ENCODE results near the gene CDKN2B-AS1.

Gene CDKN2B-AS1

GRCh38 chr9:22067196-22067595, 72.6 kb downstream of the CDKN2B-AS1 start:
- no peaks in the 10 kb centered on the region for H3K4me1 ChIP-seq (ENCODE audit: control insufficient read depth in 1 of 2, insufficient read depth in 2 of 2, low read length in 2 of 2)
- H3K18ac ChIP-seq (ENCODE audit: low read length), result no peak overlapping the region
- no peak overlapping the region for H4K12ac ChIP-seq (ENCODE audit: low read depth, low read length)
- no peak overlapping the region for H3K14ac ChIP-seq (ENCODE audit: low read length)
- H2BK5ac ChIP-seq (ENCODE audit: low read depth, low read length, poor library complexity), result no peak overlapping the region
- H3K4ac ChIP-seq (ENCODE audit: low read depth, low read length), result no peak overlapping the region
- H3K27me3 ChIP-seq (ENCODE audit: insufficient read depth, low read length), result no peaks in the 10 kb centered on the region
- H2AFZ ChIP-seq (ENCODE audit: insufficient read depth, low read length, poor library complexity), result no peak overlapping the region
- no peak overlapping the region for H4K8ac ChIP-seq (ENCODE audit: low read depth, low read length)
- H3K4me2 ChIP-seq (ENCODE audit: low read length), result no peak overlapping the region
- H3K9me3 ChIP-seq (ENCODE audit: insufficient read depth, low read depth, low read length), result no peaks in the 10 kb centered on the region
- H3K9ac ChIP-seq (ENCODE audit: low read length), result no peak overlapping the region
- no peak overlapping the region for H4K91ac ChIP-seq (ENCODE audit: low read depth, low read length)
- no peaks in the 10 kb centered on the region for H3K36me3 ChIP-seq (ENCODE audit: control insufficient read depth in 1 of 2, insufficient read depth in 2 of 2, low read length in 2 of 2)
- H3K4me3 ChIP-seq (ENCODE audit: low read depth, low read length), result no peak overlapping the region
- WGBS (ENCODE audit: extremely low coverage, insufficient coverage, insufficient read length), result no CpG with 5 or more reads among the region's 4 CpGs
- no peak overlapping the region for H2AK5ac ChIP-seq (ENCODE audit: low read length)
- no peak for DNase-seq
- no peak overlapping the region for H3K27ac ChIP-seq (ENCODE audit: low read depth, low read length)
- no peaks in the 10 kb centered on the region for H3K79me2 ChIP-seq (ENCODE audit: control insufficient read depth, insufficient read depth, low read length, poor library complexity)
- no peak overlapping the region for H3K23ac ChIP-seq (ENCODE audit: low read length)
- no peak overlapping the region for H2BK120ac ChIP-seq (ENCODE audit: insufficient read depth, low read length, poor library complexity)
- H2BK12ac ChIP-seq (ENCODE audit: low read length), result no peak overlapping the region
- no peaks in the 10 kb centered on the region for H3K79me1 ChIP-seq (ENCODE audit: low read length)

- Histone ChIP-seq H3K79me2 (ENCODE audit: control insufficient read depth, insufficient read depth, low read length, poor library complexity) (no peaks in the 10 kb centered on the region), H3K18ac (ENCODE audit: low read length) (no peak overlapping the region), H2AK5ac (ENCODE audit: low read length) (no peak overlapping the region), H2BK120ac (ENCODE audit: insufficient read depth, low read length, poor library complexity) (no peak overlapping the region), H3K23ac (ENCODE audit: low read length) (no peak overlapping the region), H3K9ac (ENCODE audit: low read length) (no peak overlapping the region), H3K4me3 (ENCODE audit: low read depth, low read length) (no peak overlapping the region), H3K9me3 (ENCODE audit: insufficient read depth, low read depth, low read length) (no peaks in the 10 kb centered on the region), H3K4ac (ENCODE audit: low read depth, low read length) (no peak overlapping the region), H2AFZ (ENCODE audit: insufficient read depth, low read length, poor library complexity) (no peak overlapping the region), H3K79me1 (ENCODE audit: low read length) (no peaks in the 10 kb centered on the region), H3K27me3 (ENCODE audit: insufficient read depth, low read length) (no peaks in the 10 kb centered on the region), H4K8ac (ENCODE audit: low read depth, low read length) (no peak overlapping the region), H2BK12ac (ENCODE audit: low read length) (no peak overlapping the region), H3K4me2 (ENCODE audit: low read length) (no peak overlapping the region), H4K91ac (ENCODE audit: low read depth, low read length) (no peak overlapping the region), H3K14ac (ENCODE audit: low read length) (no peak overlapping the region), H3K36me3 (ENCODE audit: control insufficient read depth in 1 of 2, insufficient read depth in 2 of 2, low read length in 2 of 2) (no peaks in the 10 kb centered on the region), H4K12ac (ENCODE audit: low read depth, low read length) (no peak overlapping the region), H3K27ac (ENCODE audit: low read depth, low read length) (no peak overlapping the region), H3K4me1 (ENCODE audit: control insufficient read depth in 1 of 2, insufficient read depth in 2 of 2, low read length in 2 of 2) (no peaks in the 10 kb centered on the region), H2BK5ac (ENCODE audit: low read depth, low read length, poor library complexity) (no peak overlapping the region)
- no peak for DNase-seq
- WGBS (ENCODE audit: extremely low coverage, insufficient coverage, insufficient read length), result 100% methylated on average over 2 of the region's 8 CpGs
Observed at GRCh38 chr9:22068369-22068768, 73.8 kb downstream of the CDKN2B-AS1 start.

DNA sequence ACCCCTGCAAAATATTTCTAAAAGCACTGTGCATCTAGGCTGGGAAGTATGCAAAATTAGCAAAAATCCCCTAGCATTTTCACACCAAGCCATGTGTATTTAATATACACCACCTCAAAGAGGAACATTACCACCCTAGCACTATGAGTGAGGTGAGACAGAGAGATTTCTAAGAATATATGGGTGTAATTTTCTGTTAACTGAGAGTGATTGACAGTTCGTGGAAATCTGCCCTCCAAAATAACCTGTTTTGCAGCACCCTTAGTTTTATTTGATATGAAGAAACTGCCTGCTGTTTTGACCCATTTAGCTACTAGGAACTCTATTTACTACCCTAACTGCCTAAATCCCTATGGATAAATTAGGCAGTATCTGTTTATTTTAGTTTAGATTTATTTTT, 78.8 kb downstream of the CDKN2B-AS1 start:
- no CpG with 5 or more reads among the region's 1 CpG for WGBS (ENCODE audit: extremely low coverage, insufficient coverage, insufficient read length)
- H3K18ac ChIP-seq (ENCODE audit: low read length), result no peak overlapping the region

GRCh38 chr9:22078081-22078480, 83.5 kb downstream of the CDKN2B-AS1 start:
- H2BK5ac ChIP-seq (ENCODE audit: low read depth, low read length, poor library complexity), result no peak overlapping the region
- WGBS (ENCODE audit: extremely low coverage, insufficient coverage, insufficient read length), result no CpG with 5 or more reads among the region's 3 CpGs

More for the DNA sequence above, 78.8 kb downstream of the CDKN2B-AS1 start:
- H2BK120ac ChIP-seq (ENCODE audit: insufficient read depth, low read length, poor library complexity), result no peak overlapping the region
- peaks cover 2% of the 10 kb centered on the region in 2 experiments for H3K4me1 ChIP-seq (ENCODE audit: control insufficient read depth in 1 of 2, insufficient read depth in 2 of 2, low read length in 2 of 2)
- H2BK5ac ChIP-seq (ENCODE audit: low read depth, low read length, poor library complexity), result no peak overlapping the region
- no peak overlapping the region for H2AK5ac ChIP-seq (ENCODE audit: low read length)
- DNase-seq, result no peak
- no peak overlapping the region for H3K14ac ChIP-seq (ENCODE audit: low read length)
- no peaks in the 10 kb centered on the region for H3K79me2 ChIP-seq (ENCODE audit: control insufficient read depth, insufficient read depth, low read length, poor library complexity)
- H4K12ac ChIP-seq (ENCODE audit: low read depth, low read length), result no peak overlapping the region
- H2BK12ac ChIP-seq (ENCODE audit: low read length), result no peak overlapping the region
- no peak overlapping the region for H4K8ac ChIP-seq (ENCODE audit: low read depth, low read length)
- no peak overlapping the region for H3K4me3 ChIP-seq (ENCODE audit: low read depth, low read length)
- no peaks in the 10 kb centered on the region for H3K27me3 ChIP-seq (ENCODE audit: insufficient read depth, low read length)
- H3K4me2 ChIP-seq (ENCODE audit: low read length), result no peak overlapping the region
- no peak overlapping the region for H4K91ac ChIP-seq (ENCODE audit: low read depth, low read length)
- H3K4ac ChIP-seq (ENCODE audit: low read depth, low read length), result no peak overlapping the region
- no peak overlapping the region for H3K9ac ChIP-seq (ENCODE audit: low read length)
- H3K79me1 ChIP-seq (ENCODE audit: low read length), result no peaks in the 10 kb centered on the region
- H3K23ac ChIP-seq (ENCODE audit: low read length), result no peak overlapping the region
- no peaks in the 10 kb centered on the region for H3K36me3 ChIP-seq (ENCODE audit: control insufficient read depth in 1 of 2, insufficient read depth in 2 of 2, low read length in 2 of 2)
- no peak overlapping the region for H3K27ac ChIP-seq (ENCODE audit: low read depth, low read length)
- H3K9me3 ChIP-seq (ENCODE audit: insufficient read depth, low read depth, low read length), result no peaks in the 10 kb centered on the region
- H2AFZ ChIP-seq (ENCODE audit: insufficient read depth, low read length, poor library complexity), result no peak overlapping the region

More at GRCh38 chr9:22078081-22078480, 83.5 kb downstream of the CDKN2B-AS1 start:
- H3K4me3 ChIP-seq (ENCODE audit: low read depth, low read length), result no peak overlapping the region
- H4K12ac ChIP-seq (ENCODE audit: low read depth, low read length), result no peak overlapping the region
- DNase-seq, result no peak
- H3K36me3 ChIP-seq (ENCODE audit: control insufficient read depth in 1 of 2, insufficient read depth in 2 of 2, low read length in 2 of 2), result no peaks in the 10 kb centered on the region
- H3K4ac ChIP-seq (ENCODE audit: low read depth, low read length), result no peak overlapping the region
- no peak overlapping the region for H3K18ac ChIP-seq (ENCODE audit: low read length)
- peaks cover 4% of the 10 kb centered on the region for H3K79me1 ChIP-seq (ENCODE audit: low read length)
- H2BK12ac ChIP-seq (ENCODE audit: low read length), result no peak overlapping the region
- H2AFZ ChIP-seq (ENCODE audit: insufficient read depth, low read length, poor library complexity), result no peak overlapping the region
- H2AK5ac ChIP-seq (ENCODE audit: low read length), result no peak overlapping the region
- no peak overlapping the region for H3K23ac ChIP-seq (ENCODE audit: low read length)
- no peak overlapping the region for H3K14ac ChIP-seq (ENCODE audit: low read length)
- H4K91ac ChIP-seq (ENCODE audit: low read depth, low read length), result no peak overlapping the region
- no peak overlapping the region for H4K8ac ChIP-seq (ENCODE audit: low read depth, low read length)
- H3K27me3 ChIP-seq (ENCODE audit: insufficient read depth, low read length), result no peaks in the 10 kb centered on the region
- no peaks in the 10 kb centered on the region for H3K9me3 ChIP-seq (ENCODE audit: insufficient read depth, low read depth, low read length)
- no peaks in the 10 kb centered on the region for H3K79me2 ChIP-seq (ENCODE audit: control insufficient read depth, insufficient read depth, low read length, poor library complexity)
- no peak overlapping the region for H3K9ac ChIP-seq (ENCODE audit: low read length)
- no peak overlapping the region for H3K4me2 ChIP-seq (ENCODE audit: low read length)
- H3K4me1 ChIP-seq (ENCODE audit: control insufficient read depth in 1 of 2, insufficient read depth in 2 of 2, low read length in 2 of 2), result peaks cover 2% of the 10 kb centered on the region in 2 experiments
- no peak overlapping the region for H3K27ac ChIP-seq (ENCODE audit: low read depth, low read length)
- no peak overlapping the region for H2BK120ac ChIP-seq (ENCODE audit: insufficient read depth, low read length, poor library complexity)

All from trophoblast cell (in vitro differentiated cells and primary cell).